Right lobe of liver (tissue), 4 donors: Measurements from ENCODE around the gene PHF1.

Experiments
- CTCF ChIP-seq, 4 donors: fragments of 200-600 bp in 3 of 4; fragments of 450-650 bp in 1 of 4; IDR thresholded peaks; one replicate each; pipeline versions ENCODE4 v1.5.1 to v1.8.0; 2016 to 2022; ENCODE audit warnings: antibody characterized with exemption in 4 of 4, mild to moderate bottlenecking in 2 of 4
- POLR2A ChIP-seq: fragments of 450-650 bp; IDR thresholded peaks from one replicate; pipeline ENCODE4 v1.6.1; 2017; ENCODE audit warnings: antibody characterized with exemption, mild to moderate bottlenecking
- donor health status: DM: no; HTN: no; CAD: no.
- donor health status: DM: no; HTN: no; CAD: no.
- donor health status: DM: no; HTN: yes; CAD: no.

DNA sequence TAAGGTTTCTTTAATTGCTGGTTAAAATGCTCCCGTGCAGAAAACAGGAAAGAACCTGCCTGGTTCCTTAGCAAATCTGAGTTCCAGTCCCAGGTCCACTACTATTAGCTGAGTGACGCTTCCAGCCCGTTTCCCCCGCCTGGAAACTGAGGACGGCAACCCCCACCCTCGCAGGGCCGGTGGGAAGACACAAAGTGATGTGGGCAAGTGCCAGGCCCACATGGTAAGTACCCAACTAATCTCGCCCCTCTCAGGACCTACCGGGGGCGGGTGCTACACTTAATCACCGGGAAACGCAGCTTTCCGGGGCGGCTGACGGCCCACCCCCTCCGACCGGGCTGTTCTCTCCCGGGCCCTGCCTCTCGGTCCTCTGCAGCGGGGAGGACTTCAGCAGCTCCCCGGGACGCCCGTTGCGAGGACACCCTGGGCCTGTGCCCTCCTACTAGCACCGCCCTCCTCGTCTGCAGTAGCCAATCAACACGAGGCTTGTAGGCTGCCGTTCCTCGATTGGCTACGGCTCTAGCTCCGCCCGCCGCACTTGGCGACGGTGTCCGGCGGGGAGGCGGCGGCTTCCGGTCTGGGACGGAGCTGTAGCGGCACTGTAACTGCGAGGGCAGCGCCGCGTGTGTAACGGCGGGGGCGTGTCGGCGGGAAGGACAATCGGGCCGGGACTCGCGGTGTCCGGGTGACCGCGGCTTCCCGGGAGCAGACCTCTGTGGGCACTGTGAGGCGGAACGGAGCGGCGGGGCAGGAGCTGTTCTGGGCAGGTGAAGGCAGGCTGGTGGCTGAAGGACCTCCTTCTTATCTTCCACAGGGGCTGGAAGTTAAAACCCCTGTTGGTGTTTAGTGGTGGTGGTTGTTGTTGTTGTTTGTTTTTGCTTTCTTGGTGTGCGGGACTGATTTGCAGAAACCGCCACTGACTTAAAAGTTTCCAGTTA, 43.5 kb downstream of the PHF1 start, which contains the start of gene ZBTB9:
- TF ChIP-seq CTCF (IDR thresholded peaks at IDR 0.05), result peak in 1 of 4 donors; percentile 6
- peak; percentile 91 for TF ChIP-seq POLR2A
